Duodenal mucosa (tissue), 2 donors: ENCODE measurements around the gene CREG2.

Experiments
- H3K27ac ChIP-seq: one replicate; pipeline ENCODE4 v1.7.0; 2013; ENCODE audit warnings: low read depth, low read length
- H3K27me3 ChIP-seq, 2 donors: one replicate each; pipeline ENCODE4 v1.7.0; 2013; ENCODE audit warnings: low read length in 2 of 2, control low read depth in 1 of 2; ENCODE audit not compliant: insufficient read depth in 2 of 2, control insufficient read depth in 1 of 2
- H3K36me3 ChIP-seq, 2 donors: one replicate each; pipeline ENCODE4 v1.7.0; 2013; ENCODE audit warnings: low read length in 2 of 2, control low read depth in 1 of 2; ENCODE audit not compliant: insufficient read depth in 2 of 2, control insufficient read depth in 1 of 2
- H3K4me1 ChIP-seq, 2 donors: one replicate each; pipeline ENCODE4 v1.7.0; 2013; ENCODE audit warnings: low read length in 2 of 2, control low read depth in 1 of 2; ENCODE audit not compliant: insufficient read depth in 2 of 2, control insufficient read depth in 1 of 2
- H3K4me3 ChIP-seq, 2 donors: one replicate each; pipeline ENCODE4 v1.7.0; 2013; ENCODE audit warnings: low read length in 2 of 2, low read depth in 1 of 2
- H3K9ac ChIP-seq, 2 donors: one replicate each; pipeline ENCODE4 v1.7.0; 2013; ENCODE audit warnings: low read length in 2 of 2, low read depth in 1 of 2
- H3K9me3 ChIP-seq, 2 donors: one replicate each; pipeline ENCODE4 v1.7.0; 2013; ENCODE audit warnings: low read length in 2 of 2, control low read depth in 1 of 2; ENCODE audit not compliant: control insufficient read depth in 1 of 2

The CREG2 gene

DNA sequence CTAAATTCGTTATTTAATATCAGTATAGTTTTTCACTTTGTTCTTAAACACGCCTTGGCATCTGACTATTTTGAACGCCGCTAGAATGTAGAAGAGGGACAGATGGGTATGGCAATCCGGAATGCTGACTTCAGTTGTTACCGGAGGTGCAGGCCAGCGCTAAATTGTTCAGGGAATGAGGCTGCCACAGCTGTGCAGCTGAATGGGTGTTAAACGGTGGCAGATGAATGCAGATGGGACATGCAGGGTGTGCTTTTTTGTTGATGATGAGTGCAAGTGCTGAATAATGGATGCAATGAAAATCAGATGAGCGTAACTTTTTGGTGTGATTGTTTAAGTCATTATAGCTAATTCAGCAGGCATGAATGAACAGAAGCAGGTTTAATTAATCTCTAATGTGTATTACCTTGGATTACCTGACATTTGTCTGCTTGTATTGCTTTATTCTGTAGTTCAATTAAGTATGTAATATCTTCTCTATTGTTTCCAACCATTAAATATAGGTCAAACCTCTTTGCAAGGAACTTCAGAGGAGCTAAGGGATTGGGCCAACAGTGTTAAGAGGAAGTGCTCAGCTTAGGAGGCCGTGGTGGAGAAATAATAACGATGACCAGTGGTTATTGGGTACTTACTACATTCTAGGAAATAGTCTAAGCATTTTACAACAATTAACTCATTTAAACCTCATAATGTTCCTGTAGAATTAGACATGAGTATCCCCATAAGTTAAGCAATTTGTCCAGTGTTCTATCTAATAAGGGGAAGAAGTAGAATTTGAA is 11.9 kb upstream of the CREG2 start:
- no peak overlapping the region for H3K27ac ChIP-seq
- H3K4me1 ChIP-seq: peaks cover 6 to 9% of the 10 kb centered on the region in 2 donors
- H3K4me3 ChIP-seq: no peak overlapping the region
- peaks cover 0 to 6% of the 10 kb centered on the region in 2 donors for H3K27me3 ChIP-seq
- H3K9me3 ChIP-seq: no peaks in the 10 kb centered on the region
- H3K9ac ChIP-seq: no peak overlapping the region
- H3K36me3 ChIP-seq: no peaks in the 10 kb centered on the region

GRCh38 chr2:101398116-101398821 is 11.0 kb upstream of the CREG2 start:
- Histone ChIP-seq H3K27ac (no peak overlapping the region), H3K4me1 (peaks cover 6 to 9% of the 10 kb centered on the region in 2 donors), H3K36me3 (no peaks in the 10 kb centered on the region), H3K9ac (no peak overlapping the region), H3K4me3 (no peak overlapping the region), H3K27me3 (peaks cover 0 to 6% of the 10 kb centered on the region in 2 donors), H3K9me3 (no peaks in the 10 kb centered on the region)

GRCh38 chr2:101396316-101396717 is 9.0 kb upstream of the CREG2 start:
- H3K9ac ChIP-seq: no peak overlapping the region
- H3K36me3 ChIP-seq: no peaks in the 10 kb centered on the region
- peaks cover 6 to 9% of the 10 kb centered on the region in 2 donors for H3K4me1 ChIP-seq
- no peaks in the 10 kb centered on the region for H3K9me3 ChIP-seq
- H3K27ac ChIP-seq: no peak overlapping the region
- no peak overlapping the region for H3K4me3 ChIP-seq
- no peaks in the 10 kb centered on the region for H3K27me3 ChIP-seq

- Histone ChIP-seq H3K36me3 (no peaks in the 10 kb centered on the region), H3K9ac (no peak overlapping the region), H3K27me3 (no peaks in the 10 kb centered on the region), H3K4me3 (no peak overlapping the region), H3K9me3 (no peaks in the 10 kb centered on the region), H3K4me1 (peaks cover 6 to 9% of the 10 kb centered on the region in 2 donors), H3K27ac (no peak overlapping the region)
These were observed 8.4 kb upstream of the CREG2 start for GRCh38 chr2:101395545-101396315.

DNA sequence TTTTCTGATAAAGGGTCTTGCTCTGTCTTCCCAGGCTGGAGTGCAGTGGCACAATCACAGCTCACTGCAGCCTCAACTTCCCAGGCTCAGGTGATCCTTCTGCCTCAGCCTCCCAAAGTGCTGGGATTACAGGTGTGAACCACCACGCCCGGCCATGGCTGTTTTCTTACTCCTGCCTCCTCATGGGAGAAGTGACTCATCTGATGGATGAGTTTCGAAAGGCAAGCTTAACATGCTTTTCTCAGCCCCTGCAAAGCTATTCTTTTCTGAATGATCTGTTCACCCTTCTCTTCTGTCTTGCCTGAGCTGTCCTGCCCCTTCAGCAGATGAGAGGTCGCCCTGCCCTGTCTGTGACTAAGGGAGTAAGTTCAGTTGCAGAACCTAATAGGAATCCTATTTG is 929 bp upstream of the CREG2 start:
- Histone ChIP-seq H3K4me1 (peaks cover 4 to 11% of the 10 kb centered on the region in 2 donors), H3K36me3 (no peaks in the 10 kb centered on the region), H3K9me3 (no peaks in the 10 kb centered on the region), H3K27me3 (peaks cover 29 to 38% of the 10 kb centered on the region in 2 donors), H3K4me3 (no peak overlapping the region), H3K27ac (no peak overlapping the region), H3K9ac (no peak overlapping the region)

GRCh38 chr2:101386599-101387150 is 628 bp downstream of the CREG2 start:
- H3K4me1 ChIP-seq: peaks cover 4 to 11% of the 10 kb centered on the region in 2 donors
- H3K36me3 ChIP-seq: no peaks in the 10 kb centered on the region
- no peaks in the 10 kb centered on the region for H3K9me3 ChIP-seq
- H3K27me3 ChIP-seq: peaks cover 29 to 38% of the 10 kb centered on the region in 2 donors
- H3K4me3 ChIP-seq: peak overlapping the region; percentile 52 to 59
- H3K27ac ChIP-seq: no peak overlapping the region
- no peak overlapping the region for H3K9ac ChIP-seq

DNA sequence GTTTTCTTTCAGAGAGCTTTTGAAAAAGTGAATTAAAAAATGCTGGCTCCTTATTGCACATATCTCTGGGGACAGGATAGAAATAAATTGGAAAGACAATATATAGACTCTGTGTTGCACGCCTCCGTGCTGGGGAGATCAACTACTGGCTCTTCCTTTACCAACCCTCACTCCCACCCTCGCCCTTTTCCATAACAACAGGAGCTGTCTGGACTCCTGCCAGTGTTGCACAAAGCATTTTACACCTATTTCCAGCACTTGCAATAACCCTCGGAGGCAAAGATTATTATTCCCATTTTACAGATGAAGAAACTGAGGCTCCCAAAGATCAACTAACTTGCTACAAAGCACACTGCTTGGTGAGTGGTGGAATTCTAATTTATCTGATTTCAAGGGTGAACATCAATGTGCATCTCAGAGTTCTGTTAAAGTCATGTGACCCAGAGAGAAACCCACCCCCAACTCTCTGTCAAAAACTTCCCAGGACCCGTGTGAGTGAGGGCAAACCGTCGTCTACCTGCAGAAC is 4.2 kb downstream of the CREG2 start:
- no peak overlapping the region for H3K4me3 ChIP-seq
- no peaks in the 10 kb centered on the region for H3K36me3 ChIP-seq
- peaks cover 4 to 11% of the 10 kb centered on the region in 2 donors for H3K4me1 ChIP-seq
- no peak overlapping the region for H3K27ac ChIP-seq
- no peak overlapping the region for H3K9ac ChIP-seq
- H3K9me3 ChIP-seq: no peaks in the 10 kb centered on the region
- H3K27me3 ChIP-seq: peaks cover 23 to 32% of the 10 kb centered on the region in 2 donors

- Histone ChIP-seq H3K9me3 (no peaks in the 10 kb centered on the region), H3K27ac (no peak overlapping the region), H3K36me3 (no peaks in the 10 kb centered on the region), H3K4me3 (no peak overlapping the region), H3K9ac (no peak overlapping the region), H3K27me3 (peaks cover 16 to 25% of the 10 kb centered on the region in 2 donors), H3K4me1 (peaks cover 1 to 7% of the 10 kb centered on the region in 2 donors)
These were observed 4.9 kb downstream of the CREG2 start for GRCh38 chr2:101382442-101382841.

DNA sequence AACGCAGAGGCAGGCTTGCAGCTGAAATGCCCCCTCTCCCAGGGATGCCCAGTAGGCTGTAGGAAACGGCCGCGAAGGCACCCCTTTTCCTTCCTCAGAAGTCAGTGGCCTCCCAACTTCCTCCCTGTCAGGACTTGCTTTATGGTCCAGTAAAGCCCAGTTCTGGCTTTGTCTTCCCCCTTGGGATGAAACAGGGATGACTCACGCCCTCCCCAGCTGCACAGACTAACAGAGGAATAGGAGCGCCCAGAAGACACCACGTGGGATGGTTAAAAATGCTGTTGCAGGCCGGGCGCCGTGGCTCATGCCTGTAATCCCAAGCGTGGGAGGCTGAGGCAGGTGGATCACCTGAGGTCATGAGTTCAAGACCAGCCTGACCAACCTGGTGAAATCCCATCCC is 6.9 kb downstream of the CREG2 start:
- no peaks in the 10 kb centered on the region for H3K36me3 ChIP-seq
- no peak overlapping the region for H3K27ac ChIP-seq
- no peaks in the 10 kb centered on the region for H3K4me1 ChIP-seq
- H3K4me3 ChIP-seq: no peak overlapping the region
- no peaks in the 10 kb centered on the region for H3K9me3 ChIP-seq
- H3K9ac ChIP-seq: no peak overlapping the region
- H3K27me3 ChIP-seq: peaks cover under 1 to 9% of the 10 kb centered on the region in 2 donors
